ENCODE measurements around the gene ATP7A. TPM values are rescaled to one million over a fixed set of nuclear protein-coding genes. Genes with fewer than 3 reads are reported as not detected.

Gene ATP7A
- total RNA-seq, 1 experiment from 2014 or later: 2.1 TPM

DNA sequence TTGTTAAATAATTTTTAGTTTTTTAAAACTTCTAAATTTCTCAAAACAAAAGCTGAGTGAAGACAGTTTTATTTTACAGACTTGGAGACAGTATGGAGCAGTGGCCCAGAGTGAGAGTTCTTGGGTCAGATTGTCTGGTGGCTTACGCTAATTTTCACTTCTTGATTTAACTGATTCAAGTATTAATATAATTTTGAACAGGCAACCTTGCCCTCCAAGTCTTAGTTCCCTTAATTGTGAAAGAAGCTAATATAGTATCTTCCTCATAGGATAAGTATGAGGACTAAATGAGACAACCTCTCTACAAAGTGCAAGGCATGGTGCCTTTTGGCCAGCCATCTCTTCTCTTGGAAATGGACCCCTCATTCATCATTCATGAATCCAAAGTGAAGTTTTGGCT is 25.4 kb downstream of the ATP7A start:
- H3T11ph ChIP-seq (ENCODE audit: low read length): no peak overlapping the region
- no peaks in the 10 kb centered on the region for H3K27me3 Mint-ChIP-seq (ENCODE audit: low read depth)
- no peak overlapping the region for H3K4me3 Mint-ChIP-seq
- H4K5ac ChIP-seq (ENCODE audit: insufficient read length, low read depth, low read length): no peak overlapping the region
- peaks cover 28% of the 10 kb centered on the region for H3K9me3 ChIP-seq (ENCODE audit: control insufficient read depth, low read depth, low read length)
- H3K27me3 ChIP-seq (ENCODE audit: insufficient read depth, low read length): no peaks in the 10 kb centered on the region
- H3K27ac ChIP-seq (ENCODE audit: insufficient read length, low read depth, low read length): no peak overlapping the region
- no peaks in the 10 kb centered on the region for H4K20me1 ChIP-seq (ENCODE audit: control insufficient read depth, insufficient read depth, insufficient read length)
- no peak overlapping the region for H3K56ac ChIP-seq (ENCODE audit: insufficient read length, low read depth, low read length)
- no peak overlapping the region for H2BK20ac ChIP-seq (ENCODE audit: low read depth, low read length, poor library complexity, severe bottlenecking)
- no peak for TF ChIP-seq CTCF (conservative IDR thresholded peaks at IDR 0.05)
- no peak overlapping the region for H3K23ac ChIP-seq (ENCODE audit: insufficient read length, low read depth, low read length)
- H4K91ac ChIP-seq (ENCODE audit: insufficient read length, low read depth, low read length): no peak overlapping the region
- no peak overlapping the region for H3K27ac Mint-ChIP-seq
- H2BK15ac ChIP-seq (ENCODE audit: low read depth, low read length): no peak overlapping the region
- H3K79me1 ChIP-seq (ENCODE audit: insufficient read depth, low read depth, low read length, poor library complexity, severe bottlenecking): no peaks in the 10 kb centered on the region
- H2BK12ac ChIP-seq (ENCODE audit: insufficient read length, low read depth, low read length): no peak overlapping the region
- no peak overlapping the region for H2BK5ac ChIP-seq (ENCODE audit: insufficient read length, low read length)
- no peaks in the 10 kb centered on the region for H3K79me2 ChIP-seq (ENCODE audit: insufficient read depth, low read length)
- H3K9ac ChIP-seq (ENCODE audit: extremely low read depth, insufficient read length, low read length): no peak overlapping the region
- no peak overlapping the region for H4K8ac ChIP-seq (replicated peaks; ENCODE audit: insufficient read length, low read depth, low read length)
- no peak overlapping the region for H2AK5ac ChIP-seq (ENCODE audit: insufficient read length, low read length)
- H3K4ac ChIP-seq (ENCODE audit: low read depth, low read length): no peak overlapping the region
- H3K14ac ChIP-seq (ENCODE audit: insufficient read depth, low read length): no peak overlapping the region
- peaks cover 0 to 7% (median 2%) of the 10 kb centered on the region in 3 experiments; a peak in 5 of 7 replicates for H3K36me3 Mint-ChIP-seq (ENCODE audit: insufficient read depth in 1 of 3, low read depth in 3 of 3)
- no peaks in the 10 kb centered on the region for H3K4me1 ChIP-seq (ENCODE audit: insufficient read depth, low read length)
- no peak for DNase-seq
- WGBS (ENCODE audit: extremely low coverage, insufficient read length, low lambda C conversion rate): no CpG with 5 or more reads among the region's 1 CpG
- H3K9me3 Mint-ChIP-seq: peaks cover 38 to 53% of the 10 kb centered on the region in 2 experiments
- no peak overlapping the region for H3K4me2 ChIP-seq (ENCODE audit: insufficient read depth, insufficient read length, low read length)
- no peaks in the 10 kb centered on the region for H3K23me2 ChIP-seq (ENCODE audit: insufficient read length, low read depth, low read length, poor library complexity, severe bottlenecking)
- H3K4me1 Mint-ChIP-seq: no peaks in the 10 kb centered on the region
- no peak overlapping the region for H2AFZ ChIP-seq (ENCODE audit: low read length)
- H3K18ac ChIP-seq (ENCODE audit: insufficient read length, low read depth, low read length): no peak overlapping the region
- H2BK120ac ChIP-seq (ENCODE audit: low read depth, low read length, poor library complexity, severe bottlenecking): no peak overlapping the region
